Forelimb muscle (tissue), 1 donor: ENCODE data around the gene SLCO6A1. TPM values are rescaled to one million over a fixed set of nuclear protein-coding genes. Genes with fewer than 3 reads are reported as not detected.
A peak's percentile ranks its signal among the peaks of the same experiment; 100 is the strongest.
"Not testable (repeated sequence)": the region's sequence is repeated elsewhere in the genome, so short reads cannot be mapped to it uniquely, and the experiment has no call there.

Source experiments
- DNase-seq: peaks from one replicate; pipeline ENCODE4 v3.0.0-alpha.2; 2013; ENCODE audit warnings: low read depth
- polyA plus RNA-seq: library from polyadenylated mRNA; unstranded; fragments of 120-200 nt; gene quantifications from one replicate; pipeline ENCODE4 v1.2.1, GENCODE V29; 2013; ENCODE audit not compliant: insufficient read length

SLCO6A1 gene
- polyA plus RNA-seq, result 0.48 TPM

- DNase-seq, result no peak
Measured at GRCh38 chr5:102498271-102499034, at the start of gene SLCO6A1. SLCO6A1 (minus strand) TSS chr5:102499001; CDS start chr5:102498844, 157 bp downstream.

- DNase-seq, result no peak
Measured at GRCh38 chr5:102547141-102548035, 48.6 kb upstream of the SLCO6A1 start.

DNA sequence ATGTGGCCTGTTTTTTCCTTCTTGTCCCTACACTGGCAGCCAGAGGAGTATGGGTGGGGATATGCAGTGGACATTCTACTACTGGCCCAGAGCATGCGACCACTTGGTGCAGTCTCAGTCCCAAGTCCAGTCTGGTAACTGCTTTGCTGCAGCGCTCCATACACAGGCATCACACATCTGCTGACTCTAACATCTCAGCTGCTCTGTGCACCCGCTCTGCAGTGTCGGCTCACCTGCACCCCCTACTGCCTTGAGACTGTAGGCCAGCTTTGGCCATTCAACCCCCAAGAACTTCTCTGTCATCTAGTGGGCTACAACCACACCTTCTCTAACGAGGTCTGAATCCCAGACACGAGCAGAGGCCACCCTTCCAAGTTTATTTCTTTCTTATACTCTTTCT, 46.4 kb upstream of the SLCO6A1 start:
- DNase-seq, result no peak

- DNase-seq, result no peak
Measured at GRCh38 chr5:102542057-102542456, 43.3 kb upstream of the SLCO6A1 start.

DNA sequence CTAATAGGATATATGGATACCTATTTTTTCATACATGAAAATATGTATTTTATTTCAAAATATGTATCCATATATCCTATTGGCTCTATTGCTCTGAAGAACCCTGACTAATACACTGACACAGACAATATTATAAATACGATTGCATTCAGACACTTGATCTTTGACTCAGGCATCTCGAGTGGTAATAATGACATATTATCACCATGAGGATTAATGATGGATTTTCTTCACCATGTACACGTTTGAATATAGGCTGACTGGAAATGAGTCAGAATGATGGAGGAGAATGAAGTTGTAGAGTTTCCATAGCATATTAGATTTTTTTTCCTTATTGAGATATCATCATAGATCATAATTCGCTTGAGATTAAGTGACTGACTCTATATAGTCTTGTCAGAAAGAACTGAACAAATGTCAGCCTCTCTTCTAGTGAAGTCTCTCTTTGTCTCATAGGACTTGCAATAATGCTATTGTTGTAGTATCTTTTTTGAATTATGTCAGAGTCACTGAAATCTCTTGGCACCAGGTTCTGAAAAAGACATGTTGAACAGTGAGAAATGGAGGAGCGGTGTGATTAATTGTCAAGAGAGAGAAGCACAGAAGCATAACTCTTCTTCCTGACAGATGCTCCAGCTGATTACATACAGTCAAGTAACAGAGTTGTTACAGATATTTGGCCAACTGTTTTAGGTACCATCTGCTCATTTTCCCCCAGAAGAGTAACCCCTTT, 41.4 kb upstream of the SLCO6A1 start:
- no peak for DNase-seq

GRCh38 chr5:102539562-102539961, 40.8 kb upstream of the SLCO6A1 start:
- DNase-seq, result no peak

DNA sequence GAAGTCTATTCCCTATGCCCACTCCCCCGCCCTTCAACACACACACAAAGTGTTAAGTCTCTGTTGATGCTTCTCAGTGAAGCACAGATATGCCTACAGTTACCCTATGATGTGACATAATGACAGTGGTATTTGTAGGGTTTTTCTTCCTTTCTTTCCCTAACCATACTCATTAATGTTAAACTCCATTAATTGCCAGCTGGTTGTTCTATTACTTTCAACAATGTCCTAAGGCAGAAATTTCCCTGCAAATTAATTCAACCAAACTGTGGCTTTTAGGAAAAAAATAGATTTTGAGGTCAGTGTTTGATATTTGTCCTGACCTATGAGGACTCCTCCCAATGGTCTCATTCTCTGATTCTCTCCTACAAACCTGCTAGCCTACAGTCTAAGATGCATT, 38.2 kb upstream of the SLCO6A1 start:
- DNase-seq, result no peak

GRCh38 chr5:102536323-102536928, 37.6 kb upstream of the SLCO6A1 start:
- DNase-seq, result no peak

- peak; percentile 91 for DNase-seq
Measured at GRCh38 chr5:102532123-102532522, 33.3 kb upstream of the SLCO6A1 start.

GRCh38 chr5:102531506-102531905, 32.7 kb upstream of the SLCO6A1 start:
- no peak for DNase-seq

- no peak for DNase-seq
Measured at GRCh38 chr5:102529447-102529846, 30.6 kb upstream of the SLCO6A1 start.

DNA sequence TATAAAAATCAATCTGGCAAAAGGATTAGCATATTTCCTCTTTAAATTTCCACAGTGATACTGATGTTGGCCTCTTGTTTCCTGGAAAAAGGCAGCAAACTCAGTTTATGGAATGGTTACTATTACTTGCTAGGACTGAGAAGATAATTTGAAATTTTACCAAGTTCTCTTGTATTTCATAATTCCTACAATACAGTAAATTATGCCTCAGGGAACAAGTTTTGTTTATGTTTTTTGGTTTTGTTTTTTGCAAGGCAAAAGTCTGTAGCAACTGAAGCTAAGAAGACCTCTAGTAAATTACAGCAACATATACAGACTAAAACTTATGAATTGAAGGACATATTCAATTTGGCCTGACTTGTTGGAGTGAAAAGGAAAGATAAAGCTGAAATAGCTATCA, 30.2 kb upstream of the SLCO6A1 start:
- peak; percentile 57 for DNase-seq

DNA sequence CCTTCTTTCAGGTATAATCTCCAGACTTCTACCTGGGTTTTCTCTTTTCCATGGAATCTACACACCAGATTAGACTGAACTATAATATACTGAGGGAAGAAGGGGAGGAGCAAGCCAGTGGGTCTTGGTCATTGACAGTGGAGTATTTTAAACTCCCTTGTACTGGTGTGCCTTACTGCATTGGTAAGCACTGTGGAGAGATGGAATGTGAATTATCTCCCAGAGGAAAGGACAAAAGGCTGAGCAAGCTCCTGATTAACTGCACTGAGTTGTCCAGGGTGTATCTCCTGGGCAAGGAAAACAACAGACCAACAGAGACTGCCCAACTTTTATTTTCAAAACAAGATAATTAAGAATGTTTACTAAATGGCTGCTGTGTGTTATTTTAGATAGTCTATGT, 29.8 kb upstream of the SLCO6A1 start:
- DNase-seq, result no peak

DNA sequence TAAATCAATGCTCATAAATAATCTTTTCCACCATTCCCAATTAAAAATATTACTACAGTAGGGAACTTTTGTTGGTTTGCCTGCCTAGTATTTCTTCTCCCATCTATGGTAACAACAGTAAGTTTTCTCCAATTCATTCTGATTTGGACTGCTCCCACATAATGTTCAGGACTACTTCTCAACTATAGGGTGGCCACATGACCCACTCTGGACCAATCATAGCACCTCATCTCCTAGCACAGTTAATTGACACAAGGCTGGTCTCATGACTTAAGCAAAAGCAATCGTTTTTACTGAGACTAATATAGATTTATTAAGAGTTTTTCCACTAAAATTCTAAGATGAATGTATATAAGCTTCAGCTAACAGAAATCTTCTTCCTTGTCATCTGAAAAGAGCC, 28.7 kb upstream of the SLCO6A1 start:
- no peak for DNase-seq

- no peak for DNase-seq
Measured at GRCh38 chr5:102523541-102524175, 24.9 kb upstream of the SLCO6A1 start.

DNA sequence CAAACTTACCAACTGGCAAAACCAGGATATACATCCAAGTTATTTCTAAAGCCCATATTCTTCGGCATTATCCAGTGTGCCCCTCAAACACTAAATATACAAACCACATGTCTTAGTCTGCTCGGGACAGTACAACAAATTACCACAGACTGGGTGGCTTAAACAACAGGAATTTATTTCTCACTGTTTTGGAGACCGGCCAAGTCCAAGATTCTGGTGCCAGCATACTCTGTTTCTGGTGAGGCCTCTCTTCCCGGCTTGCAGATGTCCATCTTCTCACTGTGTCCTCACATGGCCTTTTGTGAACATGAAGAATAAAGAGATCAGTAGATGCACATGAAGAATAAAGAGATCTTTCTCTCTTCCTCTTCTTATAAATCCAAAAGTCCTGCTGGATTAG, 12.9 kb upstream of the SLCO6A1 start:
- DNase-seq, result no peak

DNA sequence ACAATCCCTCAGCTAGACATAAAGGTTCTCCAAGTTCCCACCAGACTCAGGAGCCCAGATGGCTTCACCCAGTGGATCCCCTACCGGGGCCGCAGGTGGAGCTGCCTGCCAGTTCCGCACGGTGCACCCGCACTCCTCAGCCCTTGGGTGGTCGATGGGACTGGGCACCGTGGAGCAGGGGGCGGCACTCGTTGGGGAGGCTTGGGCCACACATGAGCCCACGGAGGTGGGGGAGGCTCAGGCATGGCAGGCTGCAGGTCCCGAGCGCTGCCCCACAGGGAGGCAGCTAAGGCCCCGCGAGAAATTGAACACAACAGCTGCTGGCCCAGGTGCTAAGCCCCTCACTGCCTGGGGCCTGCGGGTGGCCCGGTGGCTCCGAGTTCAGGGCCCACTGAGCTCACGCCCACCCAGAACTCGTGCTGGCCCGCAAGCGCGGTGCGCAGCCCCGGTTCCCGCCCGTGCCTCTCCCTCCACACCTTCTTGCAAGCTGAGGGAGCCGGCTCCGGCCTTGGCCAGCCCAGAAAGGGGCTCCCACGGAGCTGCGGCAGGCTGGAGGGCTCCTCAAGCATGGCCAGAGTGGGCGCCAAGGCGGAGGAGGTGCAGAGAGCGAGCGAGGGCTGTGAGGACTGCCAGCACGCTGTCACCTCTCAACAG, 7.4 kb downstream of the SLCO6A1 start:
- not testable (repeated sequence) for DNase-seq

DNA sequence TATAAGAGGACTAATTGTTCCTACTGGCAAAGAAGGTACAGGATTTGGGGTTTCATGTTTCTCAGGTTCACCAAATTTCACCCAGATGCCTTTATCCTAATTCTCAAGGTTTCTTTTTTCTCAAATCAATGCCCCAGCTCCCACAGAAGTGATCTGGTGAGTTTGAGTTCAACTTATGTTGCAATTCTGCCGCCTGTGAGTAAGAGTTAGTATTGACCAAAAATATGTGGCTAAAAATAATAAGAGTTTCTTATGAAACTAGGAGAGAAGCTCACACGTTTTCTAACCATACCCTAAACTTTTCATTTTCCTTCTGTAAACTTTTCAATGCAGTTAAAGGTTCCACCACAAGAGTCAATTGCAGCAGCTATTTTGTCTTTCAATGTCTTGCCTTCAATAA, 15.1 kb downstream of the SLCO6A1 start:
- no peak for DNase-seq

DNA sequence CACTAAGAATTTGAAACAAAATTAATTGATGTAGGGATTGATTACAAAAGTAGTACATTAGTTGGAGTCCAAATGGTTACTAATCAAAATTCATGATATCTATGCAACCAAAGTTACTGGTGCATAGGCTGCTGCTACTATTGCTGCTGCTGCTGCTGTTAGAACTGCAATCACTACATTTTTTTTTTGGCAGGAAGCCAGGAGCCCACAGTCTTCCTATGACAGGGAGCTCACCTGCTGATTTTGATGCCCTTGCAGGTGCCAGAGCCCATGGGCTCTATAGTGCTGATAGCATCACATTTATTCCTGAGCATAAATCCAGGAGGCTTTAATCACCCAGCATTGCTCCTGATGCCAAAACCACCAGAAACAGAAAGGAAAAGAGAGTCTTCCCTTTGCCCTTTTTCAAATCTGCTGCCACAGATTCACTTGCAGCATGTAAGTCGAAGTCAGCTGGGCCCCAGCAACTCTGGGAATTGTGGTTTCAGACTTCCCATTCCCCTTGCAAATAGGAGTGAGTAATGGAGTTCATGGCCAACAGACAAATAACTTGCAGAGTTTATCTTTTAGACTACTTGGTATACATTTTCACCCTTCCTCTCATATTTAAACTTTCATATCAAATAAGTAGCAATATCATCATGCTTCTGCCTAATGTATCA, 17.6 kb downstream of the SLCO6A1 start:
- no peak for DNase-seq

- DNase-seq, result no peak
Measured at GRCh38 chr5:102453716-102454115, 45.1 kb downstream of the SLCO6A1 start.
